Measurements from ENCODE around the gene FUT8. TPM values are rescaled to one million over a fixed set of nuclear protein-coding genes. Genes with fewer than 3 reads are reported as not detected.

Gene FUT8
- total RNA-seq, 1 donor, result 124 TPM

- Histone ChIP-seq H3K4me1 (ENCODE audit: insufficient read depth, low read length) (no peaks in the 10 kb centered on the region), H3K36me3 (ENCODE audit: insufficient read depth, low read length) (no peaks in the 10 kb centered on the region), H3K4me3 (ENCODE audit: insufficient read depth, low read length) (no peak overlapping the region), H4K20me1 (ENCODE audit: insufficient read depth, low read length) (no peaks in the 10 kb centered on the region), H3K79me2 (ENCODE audit: insufficient read depth, low read length) (no peaks in the 10 kb centered on the region), H2AFZ (ENCODE audit: low read length) (no peak overlapping the region), H3K9me3 (ENCODE audit: low read depth, low read length) (no peaks in the 10 kb centered on the region), H3K27ac (ENCODE audit: low read depth, low read length) (no peak overlapping the region), H3K27me3 (ENCODE audit: insufficient read depth, low read length) (no peaks in the 10 kb centered on the region), H3K4me2 (ENCODE audit: insufficient read depth, low read length) (no peak overlapping the region)
- peak; percentile 61 for DNase-seq (ENCODE audit: insufficient read length, low spot score, missing footprints)
- TF ChIP-seq, protein P1, sequence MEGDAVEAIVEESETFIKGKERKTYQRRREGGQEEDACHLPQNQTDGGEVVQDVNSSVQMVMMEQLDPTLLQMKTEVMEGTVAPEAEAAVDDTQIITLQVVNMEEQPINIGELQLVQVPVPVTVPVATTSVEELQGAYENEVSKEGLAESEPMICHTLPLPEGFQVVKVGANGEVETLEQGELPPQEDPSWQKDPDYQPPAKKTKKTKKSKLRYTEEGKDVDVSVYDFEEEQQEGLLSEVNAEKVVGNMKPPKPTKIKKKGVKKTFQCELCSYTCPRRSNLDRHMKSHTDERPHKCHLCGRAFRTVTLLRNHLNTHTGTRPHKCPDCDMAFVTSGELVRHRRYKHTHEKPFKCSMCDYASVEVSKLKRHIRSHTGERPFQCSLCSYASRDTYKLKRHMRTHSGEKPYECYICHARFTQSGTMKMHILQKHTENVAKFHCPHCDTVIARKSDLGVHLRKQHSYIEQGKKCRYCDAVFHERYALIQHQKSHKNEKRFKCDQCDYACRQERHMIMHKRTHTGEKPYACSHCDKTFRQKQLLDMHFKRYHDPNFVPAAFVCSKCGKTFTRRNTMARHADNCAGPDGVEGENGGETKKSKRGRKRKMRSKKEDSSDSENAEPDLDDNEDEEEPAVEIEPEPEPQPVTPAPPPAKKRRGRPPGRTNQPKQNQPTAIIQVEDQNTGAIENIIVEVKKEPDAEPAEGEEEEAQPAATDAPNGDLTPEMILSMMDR (IDR thresholded peaks at IDR 0.05; ENCODE audit: extremely low read depth, low read depth, low read length), result no peak
Observed at GRCh38 chr14:65588426-65589140, 176.1 kb downstream of the FUT8 start.

DNA sequence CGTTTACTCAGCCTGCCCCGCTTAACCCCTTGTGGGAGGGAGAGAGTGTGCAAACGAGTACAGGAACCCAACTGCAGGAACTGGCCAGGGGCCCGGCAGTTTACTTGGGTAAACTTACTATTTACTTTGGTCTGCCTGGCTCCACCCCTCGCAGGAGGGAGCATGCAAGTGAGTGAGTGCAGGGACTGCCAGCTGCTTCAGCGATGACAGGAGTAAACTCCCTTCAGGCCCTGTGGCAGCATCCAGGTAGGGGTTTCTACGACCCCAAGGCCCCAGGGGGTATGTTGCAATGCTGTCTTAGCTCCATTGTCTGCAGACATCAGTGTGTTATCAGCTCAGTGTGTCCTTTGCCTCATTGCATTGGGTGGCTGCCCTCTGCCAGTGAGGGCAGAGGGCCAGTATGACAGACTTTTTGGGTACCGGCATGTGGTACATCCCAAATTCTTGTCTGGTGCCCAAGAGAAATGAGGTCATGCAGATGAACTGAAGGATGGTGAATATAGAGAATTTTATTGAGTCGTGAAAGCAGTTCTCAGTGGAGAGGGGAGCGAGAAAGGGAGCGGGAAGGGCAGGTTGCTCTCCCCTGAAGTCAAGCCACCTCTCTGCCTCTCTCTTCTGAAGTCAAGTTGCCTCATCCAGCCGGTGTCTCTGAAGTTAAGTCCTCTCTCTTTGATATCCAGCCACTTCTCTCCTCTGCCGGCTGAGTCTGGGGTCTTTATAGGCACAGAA, 181.8 kb downstream of the FUT8 start:
- H3K27me3 ChIP-seq (ENCODE audit: insufficient read depth, low read length), result no peaks in the 10 kb centered on the region
- no peaks in the 10 kb centered on the region for H4K20me1 ChIP-seq (ENCODE audit: insufficient read depth, low read length)
- H3K4me3 ChIP-seq (ENCODE audit: insufficient read depth, low read length), result no peak overlapping the region
- no peaks in the 10 kb centered on the region for H3K4me1 ChIP-seq (ENCODE audit: insufficient read depth, low read length)
- H3K4me2 ChIP-seq (ENCODE audit: insufficient read depth, low read length), result no peak overlapping the region
- no peak overlapping the region for H3K27ac ChIP-seq (ENCODE audit: low read depth, low read length)
- H3K36me3 ChIP-seq (ENCODE audit: insufficient read depth, low read length), result no peaks in the 10 kb centered on the region
- H3K9me3 ChIP-seq (ENCODE audit: low read depth, low read length), result no peaks in the 10 kb centered on the region
- H3K79me2 ChIP-seq (ENCODE audit: insufficient read depth, low read length), result no peaks in the 10 kb centered on the region
- no peak overlapping the region for H2AFZ ChIP-seq (ENCODE audit: low read length)
- TF ChIP-seq, protein P1 (IDR thresholded peaks at IDR 0.05; ENCODE audit: extremely low read depth, low read depth, low read length), result no peak
- DNase-seq (ENCODE audit: insufficient read length, low spot score, missing footprints), result peak; percentile 11

GRCh38 chr14:65594882-65595237, 182.3 kb downstream of the FUT8 start:
- no peaks in the 10 kb centered on the region for H3K9me3 ChIP-seq (ENCODE audit: low read depth, low read length)
- H3K79me2 ChIP-seq (ENCODE audit: insufficient read depth, low read length), result no peaks in the 10 kb centered on the region
- TF ChIP-seq, protein P1 (IDR thresholded peaks at IDR 0.05; ENCODE audit: extremely low read depth, low read depth, low read length), result no peak
- DNase-seq (ENCODE audit: insufficient read length, low spot score, missing footprints), result no peak
- H3K4me1 ChIP-seq (ENCODE audit: insufficient read depth, low read length), result no peaks in the 10 kb centered on the region
- H3K4me2 ChIP-seq (ENCODE audit: insufficient read depth, low read length), result no peak overlapping the region
- no peak overlapping the region for H3K27ac ChIP-seq (ENCODE audit: low read depth, low read length)
- no peaks in the 10 kb centered on the region for H4K20me1 ChIP-seq (ENCODE audit: insufficient read depth, low read length)
- no peaks in the 10 kb centered on the region for H3K27me3 ChIP-seq (ENCODE audit: insufficient read depth, low read length)
- no peak overlapping the region for H3K4me3 ChIP-seq (ENCODE audit: insufficient read depth, low read length)
- H2AFZ ChIP-seq (ENCODE audit: low read length), result no peak overlapping the region
- H3K36me3 ChIP-seq (ENCODE audit: insufficient read depth, low read length), result no peaks in the 10 kb centered on the region

DNA sequence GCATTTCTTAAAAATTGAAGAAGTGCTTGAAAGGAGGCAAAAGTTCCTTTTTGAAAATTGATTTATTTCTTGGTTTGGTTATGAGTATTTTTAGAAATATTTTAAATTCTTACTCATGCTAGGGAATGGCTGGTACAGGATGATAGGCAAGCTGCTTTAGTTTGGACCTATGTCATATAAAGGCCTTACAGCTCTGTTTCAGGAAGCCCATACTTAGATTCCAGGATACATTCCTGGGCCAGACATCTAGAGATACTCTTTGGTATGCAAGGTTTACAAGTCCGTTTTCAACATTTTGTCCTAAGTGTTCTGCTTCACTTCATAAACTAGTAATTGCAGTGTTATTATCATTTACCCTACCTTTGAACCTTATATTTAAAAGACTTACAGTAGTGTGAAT, 186.8 kb downstream of the FUT8 start:
- H3K4me1 ChIP-seq (ENCODE audit: insufficient read depth, low read length), result no peaks in the 10 kb centered on the region
- H3K4me2 ChIP-seq (ENCODE audit: insufficient read depth, low read length), result no peak overlapping the region
- TF ChIP-seq, protein P1 (IDR thresholded peaks at IDR 0.05; ENCODE audit: extremely low read depth, low read depth, low read length), result no peak
- H3K4me3 ChIP-seq (ENCODE audit: insufficient read depth, low read length), result no peak overlapping the region
- H2AFZ ChIP-seq (ENCODE audit: low read length), result no peak overlapping the region
- no peaks in the 10 kb centered on the region for H3K27me3 ChIP-seq (ENCODE audit: insufficient read depth, low read length)
- peaks cover 5% of the 10 kb centered on the region for H3K79me2 ChIP-seq (ENCODE audit: insufficient read depth, low read length)
- H4K20me1 ChIP-seq (ENCODE audit: insufficient read depth, low read length), result no peaks in the 10 kb centered on the region
- H3K27ac ChIP-seq (ENCODE audit: low read depth, low read length), result no peak overlapping the region
- no peaks in the 10 kb centered on the region for H3K9me3 ChIP-seq (ENCODE audit: low read depth, low read length)
- no peaks in the 10 kb centered on the region for H3K36me3 ChIP-seq (ENCODE audit: insufficient read depth, low read length)
- DNase-seq (ENCODE audit: insufficient read length, low spot score, missing footprints), result peak; percentile 53
